C4-2B (cell line): Measurements from ENCODE around the gene JOSD1.

Source experiments
- H3K27ac ChIP-seq: fragments of 450-650 bp; 2 replicates; pipeline ENCODE4 v1.5.1; 2017
- ZFX ChIP-seq: fragments of 450-650 bp; IDR thresholded peaks from 2 replicates; pipeline ENCODE4 v1.6.1; 2017
- TF ChIP-seq, protein P1 (sequence below): fragments of 450-650 bp; conservative IDR thresholded peaks from 2 replicates; pipeline ENCODE4 v1.5.1; 2017; ENCODE audit warnings: mild to moderate bottlenecking

The JOSD1 gene

DNA sequence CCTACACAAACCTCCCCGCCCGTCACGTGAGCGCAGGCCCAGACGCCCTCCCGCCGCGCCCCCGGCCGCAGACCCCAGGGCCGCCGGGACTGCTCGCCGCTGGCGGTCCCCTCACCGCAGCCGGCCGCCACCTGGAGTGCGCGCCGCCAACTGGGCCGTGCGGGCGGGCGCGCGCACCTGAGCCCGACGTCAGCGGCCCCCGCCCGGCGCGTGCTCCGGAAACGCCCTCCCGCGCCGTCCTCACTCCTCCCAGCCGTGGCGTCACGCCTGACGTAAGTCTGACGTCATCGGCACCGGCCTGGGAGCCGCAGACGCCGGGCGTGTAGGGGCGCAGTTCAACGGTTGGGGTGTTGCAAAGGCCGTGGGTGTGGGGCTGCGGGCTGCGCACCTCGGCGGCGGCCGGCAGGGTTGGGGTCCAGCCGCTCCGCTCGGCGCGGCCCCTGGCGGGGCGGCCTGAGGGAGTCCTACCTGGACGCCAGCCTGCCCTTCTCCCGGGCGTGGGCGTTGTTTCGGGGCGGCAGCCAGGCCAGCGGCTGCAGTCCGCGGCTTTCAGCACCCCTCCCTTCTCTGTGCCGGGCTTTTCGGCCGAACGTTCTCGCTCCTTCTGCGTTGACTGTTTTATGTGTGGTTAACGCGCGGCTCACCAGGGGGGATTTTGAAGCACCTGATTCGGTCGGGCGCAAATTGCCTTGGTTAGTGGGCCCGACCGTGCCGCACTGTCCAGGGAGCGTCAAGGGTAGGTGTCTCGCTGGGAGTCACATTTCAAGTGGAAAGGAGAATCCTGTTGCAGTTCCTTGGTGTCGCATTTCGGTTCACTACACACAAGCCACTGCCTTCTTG is at the start of gene JOSD1:
Gene JOSD1, minus strand, starts transcription at position 155 of the 840 bp plus-strand sequence. CDS start 956 bp downstream, outside the sequence.
- TF ChIP-seq, protein P1, sequence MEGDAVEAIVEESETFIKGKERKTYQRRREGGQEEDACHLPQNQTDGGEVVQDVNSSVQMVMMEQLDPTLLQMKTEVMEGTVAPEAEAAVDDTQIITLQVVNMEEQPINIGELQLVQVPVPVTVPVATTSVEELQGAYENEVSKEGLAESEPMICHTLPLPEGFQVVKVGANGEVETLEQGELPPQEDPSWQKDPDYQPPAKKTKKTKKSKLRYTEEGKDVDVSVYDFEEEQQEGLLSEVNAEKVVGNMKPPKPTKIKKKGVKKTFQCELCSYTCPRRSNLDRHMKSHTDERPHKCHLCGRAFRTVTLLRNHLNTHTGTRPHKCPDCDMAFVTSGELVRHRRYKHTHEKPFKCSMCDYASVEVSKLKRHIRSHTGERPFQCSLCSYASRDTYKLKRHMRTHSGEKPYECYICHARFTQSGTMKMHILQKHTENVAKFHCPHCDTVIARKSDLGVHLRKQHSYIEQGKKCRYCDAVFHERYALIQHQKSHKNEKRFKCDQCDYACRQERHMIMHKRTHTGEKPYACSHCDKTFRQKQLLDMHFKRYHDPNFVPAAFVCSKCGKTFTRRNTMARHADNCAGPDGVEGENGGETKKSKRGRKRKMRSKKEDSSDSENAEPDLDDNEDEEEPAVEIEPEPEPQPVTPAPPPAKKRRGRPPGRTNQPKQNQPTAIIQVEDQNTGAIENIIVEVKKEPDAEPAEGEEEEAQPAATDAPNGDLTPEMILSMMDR = no peak
- peak; percentile 77 for TF ChIP-seq ZFX
- H3K27ac ChIP-seq = peak within 1 kb of the TSS; percentile 93

DNA sequence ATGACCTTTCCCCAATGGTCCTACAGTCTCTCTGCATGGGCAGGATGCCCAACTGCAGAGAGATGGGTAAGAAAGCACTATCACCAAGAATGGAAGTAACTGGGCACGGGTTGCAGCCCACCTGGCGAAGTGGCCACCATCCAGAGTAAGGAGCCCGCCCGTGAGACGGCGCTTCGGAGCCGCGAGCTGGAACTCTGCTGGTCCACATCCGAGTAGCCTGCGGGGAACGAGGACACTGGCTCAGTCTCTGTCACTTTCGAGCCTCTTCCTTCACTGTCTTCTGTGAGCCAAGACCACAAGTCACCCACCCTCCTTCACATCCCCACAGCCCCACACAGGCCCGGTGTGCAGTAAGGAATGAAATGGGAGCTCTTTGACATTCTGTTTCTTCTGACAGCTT is 49.4 kb upstream of the JOSD1 start:
- TF ChIP-seq, protein P1 = no peak
- no peak for TF ChIP-seq ZFX
- H3K27ac ChIP-seq = peak overlapping the region; percentile 94

DNA sequence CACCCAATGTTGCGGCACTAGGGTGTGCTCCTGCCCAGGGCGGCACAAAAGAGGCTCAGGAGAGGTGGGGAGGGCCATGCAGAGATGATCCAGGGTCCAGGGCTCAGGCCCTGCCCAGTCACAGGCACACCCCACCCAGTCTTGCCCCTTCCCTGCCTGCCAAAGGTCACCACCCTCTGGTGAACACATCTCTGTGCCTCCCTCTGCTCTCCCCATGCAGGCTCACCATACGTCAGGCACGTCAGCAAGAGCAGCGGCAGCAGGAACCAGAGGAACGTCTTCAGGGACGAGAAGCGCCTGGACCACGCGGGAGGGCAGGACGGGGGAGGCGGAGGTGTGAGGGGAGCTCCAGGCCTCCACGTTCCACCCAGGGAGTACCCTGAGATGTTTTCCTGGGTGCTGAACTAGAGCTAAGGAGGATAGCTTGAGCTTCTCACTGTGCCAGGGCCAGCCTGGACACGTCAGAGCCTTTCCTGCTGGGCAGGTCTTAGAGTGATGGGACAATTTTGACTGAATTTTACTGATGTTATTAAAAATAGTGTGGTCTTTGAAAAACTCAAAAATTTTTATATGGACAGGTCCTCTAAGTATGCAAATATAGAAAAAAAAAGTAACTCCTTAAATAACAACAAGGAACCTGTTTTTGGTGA is 47.9 kb upstream of the JOSD1 start:
- no peak for TF ChIP-seq ZFX
- TF ChIP-seq, protein P1 = no peak
- H3K27ac ChIP-seq = no peak overlapping the region

DNA sequence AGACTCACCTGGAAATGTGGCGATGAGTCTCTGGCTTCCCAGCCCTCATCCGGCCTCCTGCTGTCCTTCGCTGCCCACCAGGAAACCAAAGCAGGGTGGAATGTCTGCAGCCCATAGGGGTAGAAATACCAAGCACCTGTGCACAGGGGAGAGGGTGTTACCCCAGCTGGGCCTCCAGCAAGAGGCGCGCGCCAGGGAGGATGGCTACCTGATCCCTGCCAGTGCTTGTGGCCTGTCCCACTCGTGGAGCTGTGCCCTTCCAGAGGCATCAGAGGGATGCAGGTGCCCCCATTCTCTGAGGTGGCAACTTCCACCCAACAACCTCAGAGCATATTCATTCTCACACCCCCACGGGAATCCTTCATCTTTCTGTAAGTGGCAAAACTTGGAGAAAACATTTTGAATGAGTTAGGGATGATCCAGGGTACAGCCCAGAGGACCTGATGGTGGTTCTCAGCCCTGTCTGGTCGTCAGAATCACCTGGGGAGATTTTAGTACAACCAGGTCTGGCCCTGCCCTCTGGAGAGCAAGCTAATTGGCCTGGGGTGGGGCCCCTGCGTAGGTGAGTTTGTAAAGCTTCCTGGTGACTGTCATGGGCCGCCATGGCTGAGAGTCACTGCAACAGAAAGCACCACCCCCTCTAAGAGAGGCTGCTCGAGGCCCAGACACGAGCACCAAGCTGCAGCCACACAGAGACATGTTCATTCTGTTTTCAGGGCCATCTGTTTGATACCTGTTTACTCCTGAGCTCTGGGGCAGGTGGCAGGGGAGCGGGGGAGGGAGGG is 45.1 kb upstream of the JOSD1 start:
- H3K27ac ChIP-seq = no peak overlapping the region
- TF ChIP-seq, protein P1 = no peak
- TF ChIP-seq ZFX = no peak

DNA sequence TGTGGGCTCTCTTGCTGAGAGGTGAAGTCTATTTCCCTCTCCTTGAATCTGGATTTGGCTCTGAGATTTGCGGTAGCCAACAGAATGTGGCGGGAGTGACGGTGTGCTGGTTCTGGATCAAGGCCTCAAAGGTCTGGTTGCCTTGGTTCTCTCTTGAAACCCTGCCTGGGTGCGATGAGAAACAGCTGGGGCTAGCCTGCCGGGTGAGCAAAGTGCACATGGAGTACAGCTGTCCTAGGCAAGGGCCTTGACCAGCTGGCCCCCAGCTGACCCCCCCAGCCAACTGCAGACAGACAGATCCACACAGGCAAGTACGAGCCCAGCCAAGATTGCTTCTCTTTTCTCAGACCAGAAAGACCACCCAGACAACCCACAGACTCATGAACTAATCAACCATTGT is 44.2 kb upstream of the JOSD1 start:
- TF ChIP-seq, protein P1 = no peak
- no peak for TF ChIP-seq ZFX
- no peak overlapping the region for H3K27ac ChIP-seq

DNA sequence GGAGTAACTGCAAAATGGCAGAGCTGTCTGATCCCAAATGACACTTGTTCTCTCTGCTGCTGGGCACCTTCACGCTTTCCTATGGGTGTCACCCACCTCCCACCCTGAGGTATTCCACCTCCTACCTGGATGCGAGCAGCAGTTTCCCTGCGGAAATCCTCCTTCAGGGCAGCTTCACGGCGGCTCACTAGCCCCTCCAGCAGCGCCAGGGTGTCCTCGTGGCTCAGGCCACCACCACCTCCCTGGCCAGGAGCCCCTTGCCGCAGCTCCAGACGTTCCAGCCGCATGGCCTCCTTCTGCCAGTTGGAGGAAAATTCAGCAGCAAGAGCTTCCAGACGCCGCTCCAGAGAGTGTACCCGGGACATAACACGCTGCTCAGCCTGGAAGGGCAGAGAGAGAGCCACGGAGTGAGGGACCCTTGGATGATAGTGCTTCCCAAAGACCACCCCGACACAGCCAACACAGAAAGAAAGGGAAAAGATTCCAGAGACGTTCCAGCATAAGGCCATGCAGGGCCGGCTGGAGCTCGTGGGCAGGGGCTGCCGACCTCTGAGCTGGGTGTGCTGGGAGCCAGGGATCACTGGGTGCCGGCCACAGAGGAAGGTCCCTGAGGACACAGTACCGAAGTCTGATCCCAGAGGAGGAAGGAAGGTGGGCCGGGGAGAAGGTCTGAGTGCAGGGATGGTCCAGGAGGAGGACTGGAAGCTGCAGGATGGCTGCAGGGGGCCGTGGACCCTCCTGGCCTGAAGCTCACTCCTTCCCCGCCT is 41.6 kb upstream of the JOSD1 start:
- no peak overlapping the region for H3K27ac ChIP-seq
- TF ChIP-seq, protein P1 = no peak
- no peak for TF ChIP-seq ZFX
